Heart right ventricle (tissue), 16 donors: ENCODE results near the gene ZNF397. TPM values are rescaled to one million over a fixed set of nuclear protein-coding genes. Genes with fewer than 3 reads are reported as not detected.

Experiments used
- ATAC-seq, 8 donors: fragments of 200-7000 bp; cut with Tn5 transposase; one replicate each; pipeline ENCODE4 v1.9.1; 2020; ENCODE audit warnings: mild to moderate bottlenecking in 8 of 8, moderate library complexity in 8 of 8, moderate number of reproducible peaks in 1 of 8
- DNase-seq, 2 donors: peaks; one replicate each; pipeline ENCODE4 v3.0.0-alpha.2; 2020
- H3K27ac ChIP-seq, 10 donors: fragments of 200-600 bp; sonication (generic) in 2 of 10; one replicate each; pipeline versions ENCODE4 v1.5.0 to v1.8.0; 2020 to 2022; ENCODE audit warnings: mild to moderate bottlenecking in 3 of 10
- H3K27me3 ChIP-seq, 7 donors: fragments of 200-600 bp; one replicate each; pipeline ENCODE4 v1.8.0; 2021 to 2022; ENCODE audit warnings: mild to moderate bottlenecking in 2 of 7
- H3K36me3 ChIP-seq, 9 donors: fragments of 200-600 bp; sonication (generic) in 1 of 9; one replicate each; pipeline versions ENCODE4 v1.5.0 to v1.8.0; 2020 to 2022; ENCODE audit warnings: mild to moderate bottlenecking in 2 of 9
- H3K4me1 ChIP-seq, 9 donors: fragments of 200-600 bp; sonication (generic) in 1 of 9; one replicate each; pipeline versions ENCODE4 v1.5.0 to v1.8.0; 2020 to 2022; ENCODE audit warnings: mild to moderate bottlenecking in 4 of 9
- H3K4me3 ChIP-seq, 10 donors: fragments of 200-600 bp; sonication (generic) in 2 of 10; one replicate each; pipeline versions ENCODE4 v1.5.0 to v1.8.0; 2020 to 2022; ENCODE audit warnings: mild to moderate bottlenecking in 7 of 10, moderate library complexity in 2 of 10
- H3K9me3 ChIP-seq, 11 donors: fragments of 200-600 bp in 10 of 11; sonication (generic) in 2 of 11; one replicate each; pipeline versions ENCODE4 v1.5.0 to v1.8.0; 2013 to 2022; ENCODE audit warnings: mild to moderate bottlenecking in 2 of 11, control low read depth in 1 of 11, moderate library complexity in 1 of 11
- CTCF ChIP-seq, 9 donors: fragments of 200-600 bp; sonication (generic) in 2 of 9; IDR thresholded peaks; one replicate each; pipeline versions ENCODE4 v1.5.0 to v1.8.0; 2021 to 2022; ENCODE audit warnings: antibody characterized with exemption in 9 of 9, mild to moderate bottlenecking in 5 of 9, moderate library complexity in 1 of 9
- WGBS, 2 donors: extraction: QIAGEN DNeasy Blood & Tissue Kit; methylation state at CpG; one replicate each; pipeline ENCODE4 v1.1.7; 2013; ENCODE audit warnings: inconsistent platforms in 1 of 2; 5-methylcytosine and 5-hydroxymethylcytosine counted together
- intact Hi-C, 10 donors: fragments of 100-400 bp; cut with DNase I; formaldehyde crosslinking; loops; one replicate each; pipeline versions ENCODE4 v1.11.1 to v1.14.2; 2022
- long read RNA-seq, 3 donors: library from polyadenylated mRNA; unstranded; transcript quantifications; one replicate each; pipeline ENCODE4 v2.0.0, GENCODE V29; 2020 to 2021
- polyA plus RNA-seq, 2 donors: library from polyadenylated mRNA; stranded (reverse); fragments of 200-250 nt; gene quantifications; one replicate each; pipeline ENCODE4 v1.2.3, GENCODE V29; 2013
- total RNA-seq, 10 donors: library from RNA; stranded (reverse); fragmentation: NEBNext Ultra II Directional in 3 of 10; extraction: Animal tissue kit (Norgen Biotek cat#: 25700) in 3 of 10; gene quantifications; one replicate each; pipeline versions ENCODE4 v1.2.1 to v1.2.4, GENCODE V29; 2021 to 2023
- donor health status: Arrhythmogenic right ventricular cardiomyopathy.
- donor health status: ischemic (EF 13 %, LVEDD 7.1; RV severe dilation, severe dysfunction).
- donor health status: healthy with polysubstance abuse.
- donor health status: DM: no; HTN: yes; CAD: no.
- donor health status: DM: no; HTN: no; CAD: no.
- donor health status: ischemic (EF 25% LVEDD 6.9; RV normal size, moderate dysfunction).
- donor health status: ischemic (EF 25% LVEDD 5.7; RV mildly dilated, moderate dysfunction).
- donor health status: healthy.
- donor health status: DM: yes; HTN: yes; CAD: no.
- donor health status: Ischemic cardiomyopathy.
- donor health status: ischemic (EF 35%, LVEDD 5.7; RV mildly dilated, moderate dysfunction).
- donor health status: nonischemic (EF 11% LVEDD 7.7; RV severe dilation, severe dysfunction).
- donor health status: DM: yes; HTN: yes; CAD: no.
- donor health status: PGD.
- donor health status: ischemic (EF 29% LVEDD 5.4; RV normal size, mild dysfunction).
- donor health status: nonischemic (EF 23%, LVEDD 6.1; RV moderate dilation, normal function).

ZNF397 gene
- total RNA-seq (10 to 100 TPM; 12.7 to 18.6 (median 14.6) TPM), polyA plus RNA-seq (10 to 100 TPM in 1 of 2 donors, 1 to 10 TPM in 1; 7.6 to 12.1 TPM)
- long read RNA-seq, donor 1, partial matches to known transcripts, result 1 of 9 reads
- long read RNA-seq, donor 1, other reads (novel, unspliced or antisense), result 6 of 9 reads
- long read RNA-seq, donor 2, partial matches to known transcripts, result 0 of 7 reads
- long read RNA-seq, donor 2, other reads (novel, unspliced or antisense), result 5 of 7 reads
- long read RNA-seq, donor 3, full-length matches to known transcripts, result 4 of 17 reads
- long read RNA-seq, donor 3, partial matches to known transcripts, result 4 of 17 reads
- long read RNA-seq, donor 3, other reads (novel, unspliced or antisense), result 9 of 17 reads

DNA sequence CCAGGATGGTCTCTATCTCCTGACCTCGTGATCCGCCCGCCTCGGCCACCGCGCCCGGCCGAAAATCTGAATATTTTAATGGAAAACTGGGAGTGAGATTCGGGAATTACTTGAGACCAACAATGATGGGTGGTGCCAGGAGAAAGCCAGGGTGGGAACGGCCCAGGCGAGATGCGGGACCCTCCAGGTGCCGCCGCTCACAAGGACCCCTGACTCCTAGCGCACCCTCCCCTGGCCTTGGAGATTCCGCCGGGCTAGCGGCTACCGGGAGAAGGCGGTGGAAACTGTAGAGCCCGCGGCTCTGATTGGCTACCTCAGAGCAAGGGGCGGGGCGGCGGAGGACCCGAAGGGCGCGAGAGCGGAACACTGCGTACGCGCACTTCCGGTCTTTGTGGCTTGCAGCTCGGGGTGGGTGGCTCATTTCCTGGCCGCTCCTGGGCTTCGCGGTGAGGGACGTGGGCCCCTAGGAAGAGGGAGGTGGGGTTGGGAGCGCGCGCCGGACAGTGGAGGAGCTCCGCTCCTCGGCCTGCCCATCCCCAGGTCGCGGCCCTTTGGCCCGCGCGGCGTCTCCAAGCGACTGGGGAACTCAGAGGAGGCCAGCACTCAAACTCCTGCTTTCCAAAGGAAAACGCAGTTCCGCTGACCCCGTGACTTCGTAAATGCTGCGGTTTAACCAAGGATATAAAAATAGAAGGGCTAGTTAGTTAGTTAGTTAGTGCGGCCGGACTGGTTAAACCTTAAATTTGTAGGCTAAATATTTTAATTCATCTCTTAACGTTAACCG, at the start of gene ZNF397:
TSS of gene ZNF397 (plus strand) at position 371 of the 784 bp plus-strand sequence. CDS start 1,437 bp downstream, outside the sequence.
- H3K4me1 ChIP-seq, result peaks cover 0 to 21% (median 13%) of the 10 kb centered on the region in 9 donors
- DNase-seq, result peak; percentile 98 to 99
- H3K36me3 ChIP-seq, result peaks cover 0 to 37% (median 35%) of the 10 kb centered on the region in 9 donors
- TF ChIP-seq CTCF (IDR thresholded peaks at IDR 0.05), result peak in 2 of 9 donors; percentile 4 to 19
- H3K4me3 ChIP-seq, result peak within 1 kb of the TSS; percentile 54 to 92 (median 74)
- peak; percentile 100 for ATAC-seq
- H3K27ac ChIP-seq, result peak within 1 kb of the TSS; percentile 93 to 99 (median 98)
- peaks cover 0 to 18% (median 0%) of the 10 kb centered on the region in 11 donors for H3K9me3 ChIP-seq
- intact Hi-C loops, result loop anchor here in 6 of 10 donors (1.0 to 10.0 kb wide), 6 partner anchors 26 to 236 kb away; partner anchors contain the start of gene ZNF24 (in 5 of the 6)
- H3K27me3 ChIP-seq, result no peaks in the 10 kb centered on the region
- WGBS, 2 donors, result 0% methylated on average over 60 of the region's 60 CpGs

- H3K9me3 ChIP-seq, result no peaks in the 10 kb centered on the region
- H3K27ac ChIP-seq, result no peak overlapping the region
- intact Hi-C loops, result no loop called here
- no peaks in the 10 kb centered on the region for H3K36me3 ChIP-seq
- no peak for TF ChIP-seq CTCF (IDR thresholded peaks at IDR 0.05)
- H3K27me3 ChIP-seq, result no peaks in the 10 kb centered on the region
- WGBS, 2 donors, result 80 to 84% methylated on average over 5 of the region's 5 CpGs
- no peaks in the 10 kb centered on the region for H3K4me1 ChIP-seq
- ATAC-seq (no peak), DNase-seq (no peak)
- H3K4me3 ChIP-seq, result no peak overlapping the region
Measured at GRCh38 chr18:35191698-35192025, 49.2 kb upstream of the ZNF397 start.

DNA sequence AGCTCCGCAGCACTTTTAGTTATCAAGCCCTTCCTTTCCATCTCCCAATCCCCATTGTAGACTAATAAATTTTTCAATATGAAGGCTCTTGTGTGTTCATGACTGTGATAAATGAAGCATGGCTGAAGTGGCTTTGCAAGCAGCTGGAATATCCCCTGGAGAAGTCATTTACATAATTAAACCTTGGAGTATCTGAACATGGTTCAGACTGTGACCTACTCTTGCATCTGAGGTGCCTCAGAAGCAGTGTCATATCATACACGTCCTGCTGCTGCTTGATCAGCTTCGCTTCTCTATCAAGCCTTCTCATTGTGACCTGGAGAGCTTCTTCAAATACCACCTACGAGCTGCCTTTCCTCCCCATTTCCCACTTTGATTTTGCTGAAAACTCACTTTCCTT, 48.4 kb upstream of the ZNF397 start:
- intact Hi-C loops, result no loop called here
- no peak overlapping the region for H3K27ac ChIP-seq
- TF ChIP-seq CTCF (IDR thresholded peaks at IDR 0.05), result no peak
- no peaks in the 10 kb centered on the region for H3K4me1 ChIP-seq
- no peaks in the 10 kb centered on the region for H3K36me3 ChIP-seq
- 93 to 94% methylated on average over 4 of the region's 4 CpGs for WGBS, 2 donors
- DNase-seq (no peak), ATAC-seq (no peak)
- H3K9me3 ChIP-seq, result no peaks in the 10 kb centered on the region
- no peak overlapping the region for H3K4me3 ChIP-seq
- H3K27me3 ChIP-seq, result no peaks in the 10 kb centered on the region

DNA sequence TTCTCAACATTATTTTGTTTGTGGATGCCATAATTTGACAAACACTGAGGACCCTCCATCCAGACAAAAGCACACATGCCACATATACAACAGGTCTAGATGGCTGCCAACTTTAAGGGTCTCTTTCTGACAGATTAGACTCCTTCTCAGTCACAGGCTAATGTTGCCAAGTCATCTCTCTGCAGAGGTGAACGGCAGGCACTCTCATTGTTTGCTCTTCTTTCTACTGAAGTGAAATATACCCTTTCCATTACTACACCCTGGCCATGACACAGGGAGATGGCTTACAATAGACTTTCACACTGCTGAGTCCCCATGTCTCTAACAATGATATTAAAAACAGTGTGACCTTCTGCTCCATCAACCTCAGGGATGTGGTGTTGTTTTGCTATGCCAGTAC, 47.5 kb upstream of the ZNF397 start:
- H3K27me3 ChIP-seq, result no peaks in the 10 kb centered on the region
- H3K9me3 ChIP-seq, result no peaks in the 10 kb centered on the region
- no peaks in the 10 kb centered on the region for H3K4me1 ChIP-seq
- H3K36me3 ChIP-seq, result no peaks in the 10 kb centered on the region
- 68 to 71% methylated on average over 1 of the region's 1 CpG for WGBS, 2 donors
- DNase-seq (no peak), ATAC-seq (no peak)
- TF ChIP-seq CTCF (IDR thresholded peaks at IDR 0.05), result no peak
- intact Hi-C loops, result no loop called here
- H3K27ac ChIP-seq, result no peak overlapping the region
- H3K4me3 ChIP-seq, result no peak overlapping the region
